ENCODE data around the gene USP10. TPM values are rescaled to one million over a fixed set of nuclear protein-coding genes. Genes with fewer than 3 reads are reported as not detected.

USP10 gene
- total RNA-seq, 1 donor from 2014 or later: 100 TPM

DNA sequence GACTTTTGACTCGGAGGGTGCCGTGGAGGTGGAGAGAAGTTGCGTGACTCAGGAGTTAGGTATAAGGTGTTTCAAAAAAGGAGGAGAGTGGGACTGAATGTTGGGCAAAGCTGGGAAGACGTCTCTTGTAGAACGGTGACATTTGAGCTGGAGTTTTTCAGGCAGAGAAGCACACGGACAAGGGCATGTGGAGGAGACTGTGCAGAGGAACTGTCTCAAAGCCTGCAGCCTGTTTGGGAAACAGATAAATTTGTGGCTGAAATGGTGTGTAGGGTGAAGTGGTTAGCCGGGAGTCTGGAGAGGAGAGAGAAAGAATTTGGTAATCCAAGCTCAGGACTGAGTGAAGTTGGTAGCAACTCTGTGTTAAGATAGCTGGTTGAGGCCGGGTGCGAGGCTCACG lies 9.8 kb downstream of the USP10 start:
- H3K27ac Mint-ChIP-seq (ENCODE audit: unreplicated experiment): no peak overlapping the region
- peaks cover 4% of the 10 kb centered on the region for H3K36me3 Mint-ChIP-seq (ENCODE audit: unreplicated experiment)
- no peak overlapping the region for H3K4me3 Mint-ChIP-seq (ENCODE audit: unreplicated experiment)
- peaks cover 10% of the 10 kb centered on the region for H3K9me3 Mint-ChIP-seq (ENCODE audit: unreplicated experiment)
- no peak for DNase-seq
- H3K4me1 Mint-ChIP-seq (ENCODE audit: low read depth, unreplicated experiment): peaks cover 38% of the 10 kb centered on the region
- H3K27me3 Mint-ChIP-seq (ENCODE audit: unreplicated experiment): peaks cover 4% of the 10 kb centered on the region
- TF ChIP-seq, protein P1, sequence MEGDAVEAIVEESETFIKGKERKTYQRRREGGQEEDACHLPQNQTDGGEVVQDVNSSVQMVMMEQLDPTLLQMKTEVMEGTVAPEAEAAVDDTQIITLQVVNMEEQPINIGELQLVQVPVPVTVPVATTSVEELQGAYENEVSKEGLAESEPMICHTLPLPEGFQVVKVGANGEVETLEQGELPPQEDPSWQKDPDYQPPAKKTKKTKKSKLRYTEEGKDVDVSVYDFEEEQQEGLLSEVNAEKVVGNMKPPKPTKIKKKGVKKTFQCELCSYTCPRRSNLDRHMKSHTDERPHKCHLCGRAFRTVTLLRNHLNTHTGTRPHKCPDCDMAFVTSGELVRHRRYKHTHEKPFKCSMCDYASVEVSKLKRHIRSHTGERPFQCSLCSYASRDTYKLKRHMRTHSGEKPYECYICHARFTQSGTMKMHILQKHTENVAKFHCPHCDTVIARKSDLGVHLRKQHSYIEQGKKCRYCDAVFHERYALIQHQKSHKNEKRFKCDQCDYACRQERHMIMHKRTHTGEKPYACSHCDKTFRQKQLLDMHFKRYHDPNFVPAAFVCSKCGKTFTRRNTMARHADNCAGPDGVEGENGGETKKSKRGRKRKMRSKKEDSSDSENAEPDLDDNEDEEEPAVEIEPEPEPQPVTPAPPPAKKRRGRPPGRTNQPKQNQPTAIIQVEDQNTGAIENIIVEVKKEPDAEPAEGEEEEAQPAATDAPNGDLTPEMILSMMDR (IDR thresholded peaks at IDR 0.05; ENCODE audit: partially characterized antibody, unreplicated experiment): no peak

DNA sequence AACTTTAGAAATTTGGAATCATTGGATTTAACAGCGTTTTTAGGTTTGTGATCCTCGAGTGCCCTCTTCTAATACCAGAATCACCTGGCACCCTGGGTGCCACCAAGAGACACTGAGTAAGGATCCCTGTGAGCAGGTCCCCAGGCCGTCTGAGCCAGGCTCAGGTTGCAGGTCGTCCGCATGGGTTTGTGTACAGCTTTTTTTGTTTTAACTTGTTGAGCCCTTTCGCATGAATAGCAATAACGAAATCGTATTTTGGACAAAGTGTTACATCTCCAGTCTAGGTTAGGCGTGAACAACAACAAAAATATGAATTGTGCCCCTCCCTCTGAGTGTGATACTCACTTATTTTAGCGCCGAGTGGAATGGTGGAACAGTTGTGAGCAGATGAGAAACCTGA lies 10.9 kb downstream of the USP10 start:
- peaks cover 10% of the 10 kb centered on the region for H3K9me3 Mint-ChIP-seq (ENCODE audit: unreplicated experiment)
- no peak overlapping the region for H3K27ac Mint-ChIP-seq (ENCODE audit: unreplicated experiment)
- TF ChIP-seq, protein P1 (IDR thresholded peaks at IDR 0.05; ENCODE audit: partially characterized antibody, unreplicated experiment): no peak
- no peak overlapping the region for H3K4me3 Mint-ChIP-seq (ENCODE audit: unreplicated experiment)
- H3K27me3 Mint-ChIP-seq (ENCODE audit: unreplicated experiment): peaks cover 4% of the 10 kb centered on the region
- DNase-seq: no peak
- peaks cover 37% of the 10 kb centered on the region for H3K4me1 Mint-ChIP-seq (ENCODE audit: low read depth, unreplicated experiment)
- peaks cover 4% of the 10 kb centered on the region for H3K36me3 Mint-ChIP-seq (ENCODE audit: unreplicated experiment)

DNA sequence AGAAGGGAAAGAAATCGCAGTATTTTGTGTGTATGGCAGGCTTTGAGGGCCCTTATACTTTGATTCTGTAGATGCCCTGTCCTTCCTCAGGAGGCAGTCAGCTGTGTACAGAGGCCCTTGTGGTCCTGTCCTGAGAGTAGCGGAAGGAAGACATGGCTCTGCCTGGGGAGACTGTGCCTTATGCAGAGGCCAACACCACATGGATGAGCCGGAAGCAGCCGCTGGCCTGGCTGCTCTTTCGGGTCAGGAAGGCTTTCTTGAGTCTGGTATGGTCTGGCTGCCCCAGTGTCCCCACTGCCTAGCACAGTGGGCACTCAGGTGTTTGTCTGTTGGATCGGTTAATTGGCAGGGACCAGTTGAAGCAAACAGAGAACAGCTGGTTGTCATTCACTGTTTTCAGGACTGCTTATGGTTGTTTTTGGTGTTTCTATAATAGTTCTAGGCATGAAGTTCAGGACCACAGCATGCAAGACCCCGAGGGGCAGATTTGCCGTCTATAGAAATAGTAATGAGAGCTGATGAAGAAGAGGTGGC lies 12.4 kb downstream of the USP10 start:
- peaks cover 10% of the 10 kb centered on the region for H3K9me3 Mint-ChIP-seq (ENCODE audit: unreplicated experiment)
- no peak for DNase-seq
- no peak overlapping the region for H3K27ac Mint-ChIP-seq (ENCODE audit: unreplicated experiment)
- peaks cover 41% of the 10 kb centered on the region for H3K4me1 Mint-ChIP-seq (ENCODE audit: low read depth, unreplicated experiment)
- H3K27me3 Mint-ChIP-seq (ENCODE audit: unreplicated experiment): peaks cover 7% of the 10 kb centered on the region
- TF ChIP-seq, protein P1 (IDR thresholded peaks at IDR 0.05; ENCODE audit: partially characterized antibody, unreplicated experiment): no peak
- peaks cover 4% of the 10 kb centered on the region for H3K36me3 Mint-ChIP-seq (ENCODE audit: unreplicated experiment)
- H3K4me3 Mint-ChIP-seq (ENCODE audit: unreplicated experiment): no peak overlapping the region

DNA sequence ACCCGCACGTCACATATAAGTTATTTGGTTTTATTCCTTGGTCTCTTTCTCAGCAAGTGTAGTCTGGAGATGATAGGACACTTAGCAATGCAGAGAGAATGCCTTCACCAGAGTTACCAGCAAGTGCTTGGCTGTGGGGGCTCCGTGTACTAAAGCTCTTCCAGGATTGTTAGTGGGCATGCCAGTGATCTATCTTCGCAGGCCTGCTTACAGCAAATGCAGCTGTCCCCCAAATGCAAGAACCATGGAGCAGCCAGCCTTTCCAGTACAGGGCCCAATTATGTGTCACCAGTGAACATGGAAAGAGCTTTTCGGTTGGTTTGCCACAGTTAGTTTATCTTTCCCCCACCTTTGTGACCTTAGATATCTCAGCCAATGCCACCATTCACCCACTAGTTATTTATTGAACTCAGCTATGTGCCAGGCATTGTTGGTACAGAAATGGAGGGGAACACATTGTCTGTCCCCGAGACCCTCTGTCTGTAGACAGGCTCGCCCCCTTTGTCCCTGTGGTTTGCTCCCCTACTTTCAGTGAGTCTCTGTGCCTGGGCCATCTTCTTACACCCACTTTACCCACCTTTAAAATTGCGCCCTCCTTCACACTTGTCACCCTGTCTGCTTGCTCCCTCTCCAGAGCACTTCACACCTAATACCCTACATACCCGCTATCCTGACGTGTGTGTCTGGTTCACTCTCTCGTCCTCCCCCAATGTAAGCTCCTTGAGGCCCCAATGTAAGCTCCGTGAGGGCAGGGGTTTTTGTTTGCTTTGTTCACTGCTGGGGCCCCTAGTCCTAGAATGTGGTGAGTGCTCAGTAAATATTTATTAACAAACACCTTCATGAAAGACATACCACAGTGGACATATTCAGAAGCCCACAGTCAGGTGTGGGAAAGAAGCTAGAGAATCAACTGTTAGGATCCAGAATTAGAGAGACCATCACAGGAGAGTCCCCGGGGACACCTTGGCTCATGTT lies 13.3 kb downstream of the USP10 start:
- peaks cover 8% of the 10 kb centered on the region for H3K27me3 Mint-ChIP-seq (ENCODE audit: unreplicated experiment)
- H3K9me3 Mint-ChIP-seq (ENCODE audit: unreplicated experiment): peaks cover 10% of the 10 kb centered on the region
- DNase-seq: no peak
- no peak overlapping the region for H3K27ac Mint-ChIP-seq (ENCODE audit: unreplicated experiment)
- H3K4me3 Mint-ChIP-seq (ENCODE audit: unreplicated experiment): no peak overlapping the region
- peaks cover 4% of the 10 kb centered on the region for H3K36me3 Mint-ChIP-seq (ENCODE audit: unreplicated experiment)
- TF ChIP-seq, protein P1 (IDR thresholded peaks at IDR 0.05; ENCODE audit: partially characterized antibody, unreplicated experiment): no peak
- peaks cover 41% of the 10 kb centered on the region for H3K4me1 Mint-ChIP-seq (ENCODE audit: low read depth, unreplicated experiment)

DNA sequence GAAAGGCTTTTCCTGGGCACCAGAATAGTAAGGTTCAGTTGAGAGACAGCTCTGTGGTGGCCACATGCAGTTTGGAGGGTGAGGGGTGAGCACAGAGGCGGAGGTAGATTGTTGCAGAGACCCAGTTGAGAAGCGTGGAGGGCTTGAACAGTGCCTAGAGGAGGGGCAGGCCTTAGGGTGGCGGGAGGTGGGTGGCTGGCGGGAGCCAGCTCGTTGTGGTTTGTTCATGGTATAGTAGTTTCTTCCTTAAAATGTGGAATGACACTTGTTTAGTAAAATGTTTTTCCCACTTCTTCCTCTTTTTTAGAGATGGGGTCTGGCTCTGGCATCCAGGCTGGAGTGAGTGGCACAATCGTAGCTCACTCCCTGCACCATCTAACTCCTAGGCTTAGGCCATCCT lies 14.2 kb downstream of the USP10 start:
- Mint-ChIP-seq H3K27ac (ENCODE audit: unreplicated experiment) (peak overlapping the region; percentile 13), H3K4me1 (ENCODE audit: low read depth, unreplicated experiment) (peaks cover 37% of the 10 kb centered on the region), H3K4me3 (ENCODE audit: unreplicated experiment) (no peak overlapping the region), H3K36me3 (ENCODE audit: unreplicated experiment) (peaks cover 4% of the 10 kb centered on the region), H3K9me3 (ENCODE audit: unreplicated experiment) (peaks cover 10% of the 10 kb centered on the region), H3K27me3 (ENCODE audit: unreplicated experiment) (peaks cover 8% of the 10 kb centered on the region)
- DNase-seq: no peak
- TF ChIP-seq, protein P1 (IDR thresholded peaks at IDR 0.05; ENCODE audit: partially characterized antibody, unreplicated experiment): no peak

Data from glutamatergic neuron (in vitro differentiated cells).